ENCODE data around the gene SLC41A2.
"Not testable (repeated sequence)": the region's sequence is repeated elsewhere in the genome, so short reads cannot be mapped to it uniquely, and the experiment has no call there.

Gene SLC41A2, protein sequence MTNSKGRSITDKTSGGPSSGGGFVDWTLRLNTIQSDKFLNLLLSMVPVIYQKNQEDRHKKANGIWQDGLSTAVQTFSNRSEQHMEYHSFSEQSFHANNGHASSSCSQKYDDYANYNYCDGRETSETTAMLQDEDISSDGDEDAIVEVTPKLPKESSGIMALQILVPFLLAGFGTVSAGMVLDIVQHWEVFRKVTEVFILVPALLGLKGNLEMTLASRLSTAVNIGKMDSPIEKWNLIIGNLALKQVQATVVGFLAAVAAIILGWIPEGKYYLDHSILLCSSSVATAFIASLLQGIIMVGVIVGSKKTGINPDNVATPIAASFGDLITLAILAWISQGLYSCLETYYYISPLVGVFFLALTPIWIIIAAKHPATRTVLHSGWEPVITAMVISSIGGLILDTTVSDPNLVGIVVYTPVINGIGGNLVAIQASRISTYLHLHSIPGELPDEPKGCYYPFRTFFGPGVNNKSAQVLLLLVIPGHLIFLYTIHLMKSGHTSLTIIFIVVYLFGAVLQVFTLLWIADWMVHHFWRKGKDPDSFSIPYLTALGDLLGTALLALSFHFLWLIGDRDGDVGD

DNA sequence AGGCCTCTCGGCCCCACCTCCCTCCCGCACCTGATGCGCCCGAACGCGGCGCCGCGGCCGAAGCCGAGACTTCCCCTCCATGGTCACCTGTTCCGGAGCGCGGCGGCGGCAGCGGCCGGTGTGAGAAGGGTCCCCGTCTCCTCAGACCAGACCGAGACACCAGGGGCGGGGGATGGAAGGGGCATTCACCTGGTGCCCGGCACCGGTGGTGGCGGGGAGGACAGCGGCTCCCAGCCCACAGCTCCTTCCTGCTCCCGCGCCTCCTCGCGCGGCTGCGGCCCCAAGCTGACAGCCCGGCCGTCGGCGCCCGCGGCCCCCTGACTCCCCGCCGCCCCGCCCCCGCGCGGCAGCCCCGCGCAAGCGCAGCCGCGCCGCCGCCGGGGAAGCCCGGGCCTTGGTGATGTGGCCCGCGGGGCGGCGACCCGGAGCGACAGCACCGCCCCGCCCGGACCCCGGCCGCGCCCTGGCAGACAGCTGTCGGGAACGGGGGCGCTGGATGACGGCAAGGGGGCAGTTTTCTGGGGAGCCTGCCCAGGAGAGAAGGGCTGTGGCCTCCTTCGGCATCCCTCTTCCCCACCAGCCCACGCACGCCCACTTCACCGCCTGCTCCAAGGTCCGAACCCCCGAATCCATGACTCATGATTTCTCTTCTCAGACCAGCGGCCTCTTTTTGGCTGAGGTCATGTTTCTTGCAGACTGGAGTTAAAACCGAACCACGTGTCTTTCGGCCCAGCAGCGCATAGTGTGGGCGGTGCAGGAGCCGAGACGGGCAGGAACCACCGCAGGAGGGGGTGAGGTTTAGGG lies at the start of gene SLC41A2:
SLC41A2 (minus strand) TSS at position 290 of the 804 bp plus-strand sequence. CDS start 29,763 bp downstream, outside the sequence.
- H3K4me1 Mint-ChIP-seq (ENCODE audit: low read depth) = peaks cover 27% of the 10 kb centered on the region
- DNase-seq = peak; percentile 84
- H3K9me3 Mint-ChIP-seq = no peaks in the 10 kb centered on the region
- H3K4me3 Mint-ChIP-seq = peak within 1 kb of the TSS; percentile 83
- peaks cover 22% of the 10 kb centered on the region for H3K27me3 Mint-ChIP-seq
- peak within 1 kb of the TSS; percentile 94 for H3K27ac Mint-ChIP-seq
- peaks cover 2% of the 10 kb centered on the region for H3K36me3 Mint-ChIP-seq (ENCODE audit: low read depth)

DNA sequence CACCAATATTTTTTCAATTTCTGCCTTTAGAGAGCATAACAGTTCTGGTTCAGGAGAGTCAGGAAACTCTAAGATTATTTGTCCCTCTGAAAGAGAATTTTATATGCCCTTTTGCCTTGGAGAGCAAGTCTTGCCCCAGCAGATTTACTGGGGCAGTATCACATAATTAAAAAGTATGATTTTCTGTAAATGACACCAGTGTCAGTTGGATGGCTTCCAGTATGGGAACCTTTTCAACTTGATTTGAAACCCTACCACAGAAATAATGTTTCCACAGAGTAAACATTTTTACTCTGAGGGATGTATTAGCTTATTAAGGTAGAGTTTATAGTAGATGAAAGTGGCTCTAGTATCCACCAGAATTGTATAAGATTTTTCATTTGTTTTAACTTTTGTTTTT lies 43.4 kb upstream of the SLC41A2 start:
- Mint-ChIP-seq H3K4me3 (no peak overlapping the region), H3K9me3 (peaks cover 9% of the 10 kb centered on the region), H3K4me1 (ENCODE audit: low read depth) (peaks cover 12% of the 10 kb centered on the region), H3K36me3 (ENCODE audit: low read depth) (peaks cover 93% of the 10 kb centered on the region), H3K27ac (no peak overlapping the region), H3K27me3 (no peaks in the 10 kb centered on the region)
- no peak for DNase-seq

DNA sequence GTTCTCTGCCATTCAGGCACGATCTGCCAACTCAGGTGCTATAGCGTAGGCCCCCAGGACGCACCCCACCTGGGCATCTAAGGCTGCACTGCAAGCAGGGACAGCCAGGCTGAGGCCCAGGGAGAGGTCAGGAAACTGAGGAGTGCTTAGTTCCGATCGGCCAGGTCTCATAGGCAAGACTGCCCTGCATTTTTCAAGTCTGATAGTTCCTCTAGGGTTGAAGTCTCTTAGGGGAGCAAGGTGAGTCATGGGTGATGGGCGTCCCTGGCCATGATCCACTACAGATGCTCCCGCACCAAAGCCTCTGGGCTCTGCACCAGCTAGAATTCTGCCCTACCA lies 41.2 kb upstream of the SLC41A2 start:
- peaks cover 7% of the 10 kb centered on the region for H3K4me1 Mint-ChIP-seq (ENCODE audit: low read depth)
- no peak overlapping the region for H3K4me3 Mint-ChIP-seq
- no peaks in the 10 kb centered on the region for H3K27me3 Mint-ChIP-seq
- no peak for DNase-seq
- peaks cover 9% of the 10 kb centered on the region for H3K9me3 Mint-ChIP-seq
- no peak overlapping the region for H3K27ac Mint-ChIP-seq
- H3K36me3 Mint-ChIP-seq (ENCODE audit: low read depth) = peaks cover 96% of the 10 kb centered on the region

DNA sequence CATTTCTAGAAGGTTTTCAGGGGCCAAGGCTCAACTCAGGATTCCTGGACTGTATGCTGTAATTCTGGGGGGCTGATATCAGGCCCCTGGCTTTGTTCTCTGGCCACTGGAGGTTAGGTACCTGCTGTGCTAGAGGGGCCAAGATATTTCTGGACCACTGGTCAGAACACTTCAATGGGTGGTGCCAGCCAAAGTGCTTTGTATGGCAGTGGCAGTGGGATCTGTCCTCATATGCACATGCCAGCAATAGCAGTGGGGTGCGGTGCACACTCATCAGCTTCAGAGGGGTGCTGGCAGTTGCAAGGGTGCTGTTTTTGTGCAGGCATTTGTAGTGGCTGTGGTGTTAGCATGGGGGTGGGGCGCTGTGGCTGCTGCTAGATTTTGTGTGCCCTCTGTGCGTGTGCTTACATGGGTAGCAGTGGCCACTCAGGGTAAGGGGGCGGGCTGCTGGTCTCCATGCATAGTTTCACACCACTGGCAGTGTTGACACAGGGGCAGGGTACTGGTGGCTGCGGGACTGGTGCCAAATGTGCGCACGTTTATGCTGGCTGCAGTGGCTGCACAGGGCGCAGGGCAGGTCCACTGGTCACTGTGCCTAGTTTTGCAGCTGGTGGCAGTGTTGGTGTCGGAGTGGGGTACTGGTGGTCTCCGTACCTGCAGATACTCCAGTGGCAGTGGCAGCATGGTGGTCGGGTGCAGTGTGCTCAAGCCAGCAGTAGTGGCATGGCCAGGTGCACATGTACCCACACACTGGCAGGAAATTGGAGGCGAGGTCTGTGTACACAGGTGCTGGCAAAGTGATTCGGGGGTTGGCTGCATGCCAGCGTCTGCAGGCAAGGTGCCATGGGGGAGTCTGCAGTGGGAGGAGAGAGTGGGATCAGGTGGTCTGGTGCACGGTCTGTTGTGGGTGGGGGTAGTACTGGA lies 40.6 kb upstream of the SLC41A2 start:
- H3K36me3 Mint-ChIP-seq (ENCODE audit: low read depth) = peaks cover 96% of the 10 kb centered on the region
- DNase-seq = no peak
- H3K27ac Mint-ChIP-seq = no peak overlapping the region
- no peaks in the 10 kb centered on the region for H3K27me3 Mint-ChIP-seq
- peaks cover 9% of the 10 kb centered on the region for H3K9me3 Mint-ChIP-seq
- no peak overlapping the region for H3K4me3 Mint-ChIP-seq
- peaks cover 7% of the 10 kb centered on the region for H3K4me1 Mint-ChIP-seq (ENCODE audit: low read depth)

DNA sequence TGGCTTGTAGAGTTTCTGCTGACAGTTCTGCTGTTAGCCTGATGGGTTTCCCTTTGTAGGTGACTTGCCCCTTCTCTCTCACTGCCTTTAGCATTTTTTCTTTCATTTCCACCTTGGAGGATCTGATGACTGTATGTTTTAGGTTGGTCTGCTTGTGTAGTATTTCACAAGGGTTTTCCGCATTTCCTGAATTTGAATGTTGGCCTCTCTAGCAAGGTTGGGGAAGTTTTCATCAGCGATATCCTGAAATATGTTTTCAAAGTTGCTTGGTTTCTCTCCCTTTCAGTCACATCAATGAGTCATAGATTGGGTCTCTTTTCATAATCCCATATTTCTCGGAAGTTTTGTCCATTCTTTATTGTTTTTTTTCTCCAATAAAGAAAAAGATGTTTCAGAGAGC lies 39.5 kb upstream of the SLC41A2 start:
- H3K36me3 Mint-ChIP-seq (ENCODE audit: low read depth) = peaks cover 96% of the 10 kb centered on the region
- no peak overlapping the region for H3K4me3 Mint-ChIP-seq
- H3K27me3 Mint-ChIP-seq = no peaks in the 10 kb centered on the region
- peaks cover 9% of the 10 kb centered on the region for H3K9me3 Mint-ChIP-seq
- no peak for DNase-seq
- no peak overlapping the region for H3K27ac Mint-ChIP-seq
- peaks cover 7% of the 10 kb centered on the region for H3K4me1 Mint-ChIP-seq (ENCODE audit: low read depth)

DNA sequence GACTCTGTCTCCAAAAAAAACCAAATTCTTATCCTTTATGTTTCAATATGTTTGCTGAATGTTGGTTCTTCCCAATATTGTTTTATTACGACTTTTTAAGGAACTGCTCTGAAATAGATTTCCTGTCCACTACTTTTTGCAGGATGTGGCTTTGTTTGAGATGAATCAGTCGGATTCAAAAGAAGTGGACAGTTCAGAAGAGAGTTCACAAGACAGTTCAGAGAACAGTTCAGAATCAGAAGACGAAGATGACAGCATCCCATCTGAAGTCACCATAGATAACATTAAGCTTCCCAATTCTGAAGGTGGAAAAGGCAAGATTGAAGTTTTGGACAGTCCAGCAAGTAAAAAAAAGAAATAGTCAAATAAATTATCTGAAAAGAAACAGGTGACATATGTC lies 36.2 kb upstream of the SLC41A2 start:
- no peaks in the 10 kb centered on the region for H3K27me3 Mint-ChIP-seq
- no peak overlapping the region for H3K27ac Mint-ChIP-seq
- H3K36me3 Mint-ChIP-seq (ENCODE audit: low read depth) = peaks cover 96% of the 10 kb centered on the region
- H3K4me3 Mint-ChIP-seq = no peak overlapping the region
- peaks cover 36% of the 10 kb centered on the region for H3K4me1 Mint-ChIP-seq (ENCODE audit: low read depth)
- no peaks in the 10 kb centered on the region for H3K9me3 Mint-ChIP-seq
- DNase-seq = no peak

DNA sequence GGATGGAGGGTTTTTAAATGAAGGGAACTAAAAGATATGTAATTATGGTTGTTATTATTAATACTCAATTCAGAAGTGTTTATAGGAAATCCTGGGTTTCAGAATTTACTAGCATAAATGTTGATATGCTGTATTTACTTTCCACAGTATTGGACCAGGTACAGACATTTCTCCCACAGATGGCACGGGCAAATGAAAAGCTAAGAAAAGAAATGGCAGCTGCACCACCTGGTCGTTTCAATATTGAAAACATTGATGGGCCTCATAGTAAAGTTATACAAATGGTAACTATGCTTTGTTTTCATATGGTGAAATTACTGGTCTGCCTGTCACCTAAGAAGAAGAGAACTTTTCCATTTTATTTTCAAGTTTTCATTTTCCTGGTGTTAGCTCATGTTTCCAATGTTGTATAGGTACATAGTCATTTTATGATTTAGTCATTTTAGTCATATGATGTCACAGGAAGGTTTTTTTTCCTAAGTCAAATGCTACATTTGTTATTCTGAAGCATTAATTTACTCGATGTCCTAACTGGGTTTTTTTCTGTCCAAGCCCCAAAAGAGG lies 33.6 kb upstream of the SLC41A2 start:
- no peak overlapping the region for H3K4me3 Mint-ChIP-seq
- H3K4me1 Mint-ChIP-seq (ENCODE audit: low read depth) = peaks cover 52% of the 10 kb centered on the region
- H3K27me3 Mint-ChIP-seq = no peaks in the 10 kb centered on the region
- no peak for DNase-seq
- H3K9me3 Mint-ChIP-seq = no peaks in the 10 kb centered on the region
- H3K27ac Mint-ChIP-seq = peak overlapping the region; percentile 65
- H3K36me3 Mint-ChIP-seq (ENCODE audit: low read depth) = peaks cover 94% of the 10 kb centered on the region

DNA sequence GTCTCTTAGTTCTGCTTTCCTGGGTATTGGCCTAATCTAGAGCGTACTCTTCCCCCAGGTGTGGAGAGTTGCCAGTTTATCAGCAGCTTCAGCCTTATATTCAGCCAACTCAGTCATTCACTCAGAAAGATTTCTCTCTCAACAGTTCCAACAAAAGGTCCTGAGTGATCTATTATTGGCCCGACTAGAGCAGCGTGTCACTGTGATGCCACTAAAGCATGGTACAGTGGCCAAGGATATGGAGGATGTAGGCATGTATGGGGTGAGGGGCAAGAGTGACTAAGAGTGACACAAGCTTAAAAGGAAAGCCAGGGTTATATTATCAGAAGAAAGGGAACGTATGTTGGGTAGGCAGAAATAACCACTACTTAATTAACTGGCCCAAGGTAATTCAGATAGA lies 32.9 kb upstream of the SLC41A2 start:
- no peaks in the 10 kb centered on the region for H3K27me3 Mint-ChIP-seq
- peaks cover 53% of the 10 kb centered on the region for H3K4me1 Mint-ChIP-seq (ENCODE audit: low read depth)
- H3K36me3 Mint-ChIP-seq (ENCODE audit: low read depth) = peaks cover 91% of the 10 kb centered on the region
- no peak overlapping the region for H3K4me3 Mint-ChIP-seq
- H3K27ac Mint-ChIP-seq = peak overlapping the region; percentile 65
- DNase-seq = no peak
- H3K9me3 Mint-ChIP-seq = no peaks in the 10 kb centered on the region

DNA sequence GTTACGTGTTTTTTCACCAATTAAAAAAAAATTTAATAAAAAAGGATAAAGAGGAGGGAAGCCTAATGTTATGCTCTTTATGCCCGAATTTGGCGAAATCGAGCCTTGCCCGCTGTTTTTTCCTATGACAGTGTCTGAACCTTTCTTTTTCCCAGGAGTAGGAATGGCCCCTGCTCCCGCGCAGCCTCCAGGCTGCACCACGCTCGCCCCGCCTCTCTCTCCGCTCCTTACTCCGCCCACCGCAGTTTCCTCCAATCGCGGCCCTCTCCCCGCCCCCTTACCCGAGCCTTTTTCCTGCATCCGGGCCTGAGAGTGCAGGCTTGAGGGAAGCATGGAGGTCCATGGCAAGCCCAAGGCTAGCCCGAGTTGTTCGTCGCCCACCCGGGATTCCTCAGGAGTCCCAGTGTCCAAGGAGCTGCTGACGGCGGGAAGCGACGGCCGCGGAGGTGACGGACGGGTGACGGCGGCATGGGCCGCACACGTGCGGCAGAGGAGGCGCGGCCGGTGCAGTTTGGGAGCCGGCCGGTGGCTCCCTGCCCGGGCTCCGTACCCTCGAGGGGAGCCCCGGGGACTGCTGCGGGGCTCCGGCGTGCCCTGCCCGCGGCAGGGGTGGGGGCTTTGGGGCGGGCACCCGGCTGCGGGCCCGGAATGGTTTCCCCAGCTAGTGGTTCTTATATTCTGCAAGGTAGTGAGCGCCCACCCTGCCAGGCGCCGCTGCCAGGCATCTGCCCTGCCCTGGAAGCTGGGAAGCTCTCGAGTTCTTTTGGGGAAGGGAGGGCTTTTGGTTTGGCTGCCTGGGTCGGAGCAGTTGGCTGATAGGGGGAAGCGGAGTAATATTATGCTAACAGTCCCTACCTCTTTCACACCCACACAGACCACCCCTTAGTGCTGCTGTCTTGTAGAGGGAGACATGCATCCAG lies 28.2 kb upstream of the SLC41A2 start, which contains the start of gene NOPCHAP1:
NOPCHAP1 (plus strand) TSS at position 295 of the 920 bp plus-strand sequence; CDS start at position 332, 37 bp downstream.
- Mint-ChIP-seq H3K27ac (peak within 1 kb of the TSS; percentile 90), H3K27me3 (peaks cover 2% of the 10 kb centered on the region), H3K4me3 (peak within 1 kb of the TSS; percentile 88), H3K36me3 (ENCODE audit: low read depth) (peaks cover 44% of the 10 kb centered on the region), H3K9me3 (no peaks in the 10 kb centered on the region), H3K4me1 (ENCODE audit: low read depth) (peaks cover 51% of the 10 kb centered on the region)
- peak; percentile 91 for DNase-seq

DNA sequence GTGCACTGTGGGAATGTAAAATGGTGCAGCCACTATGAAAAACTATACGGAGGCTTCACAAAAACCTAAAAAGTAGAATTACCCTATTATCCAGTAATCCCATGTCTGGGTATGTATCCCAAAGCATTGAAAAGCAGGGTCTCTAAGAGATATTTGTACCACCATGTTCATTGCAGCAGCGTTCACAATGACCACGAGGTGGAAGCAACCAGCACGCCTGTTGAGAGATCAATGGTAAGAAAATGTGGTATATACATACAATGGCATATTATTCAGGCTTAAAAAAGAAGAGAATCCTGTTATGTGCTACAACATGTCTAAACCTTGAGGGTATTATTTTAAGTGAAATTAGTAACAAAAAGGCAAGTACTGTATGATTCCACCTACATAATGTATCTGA lies 27.1 kb upstream of the SLC41A2 start:
- peaks cover 40% of the 10 kb centered on the region for H3K4me1 Mint-ChIP-seq (ENCODE audit: low read depth)
- H3K27ac Mint-ChIP-seq = no peak overlapping the region
- peak overlapping the region; percentile 88 for H3K4me3 Mint-ChIP-seq
- peaks cover 34% of the 10 kb centered on the region for H3K36me3 Mint-ChIP-seq (ENCODE audit: low read depth)
- H3K9me3 Mint-ChIP-seq = no peaks in the 10 kb centered on the region
- no peak for DNase-seq
- peaks cover 2% of the 10 kb centered on the region for H3K27me3 Mint-ChIP-seq

DNA sequence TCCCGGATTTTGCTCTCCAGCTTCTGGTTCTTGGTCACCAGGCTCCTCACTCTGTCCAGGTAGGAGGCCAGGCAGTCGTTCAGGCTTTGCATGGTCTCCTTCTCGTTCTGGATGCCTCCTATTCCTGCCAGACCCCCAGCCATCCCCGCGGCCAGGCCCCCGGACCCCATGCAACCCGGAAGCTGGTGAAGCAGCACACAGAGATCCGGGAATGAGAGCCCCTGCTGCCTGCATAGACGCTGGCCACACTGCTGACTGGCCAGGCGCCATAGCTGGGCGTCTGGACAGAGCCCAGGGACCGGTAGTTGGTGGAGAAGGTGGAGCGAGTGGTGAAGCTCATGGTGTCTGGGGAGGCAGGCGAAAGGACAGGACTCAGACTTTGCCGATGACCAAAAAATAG lies 19.6 kb upstream of the SLC41A2 start:
- not testable (repeated sequence) for H3K4me1 Mint-ChIP-seq (ENCODE audit: low read depth); H3K9me3 Mint-ChIP-seq; H3K36me3 Mint-ChIP-seq (ENCODE audit: low read depth); H3K27ac Mint-ChIP-seq; H3K4me3 Mint-ChIP-seq; H3K27me3 Mint-ChIP-seq; DNase-seq

DNA sequence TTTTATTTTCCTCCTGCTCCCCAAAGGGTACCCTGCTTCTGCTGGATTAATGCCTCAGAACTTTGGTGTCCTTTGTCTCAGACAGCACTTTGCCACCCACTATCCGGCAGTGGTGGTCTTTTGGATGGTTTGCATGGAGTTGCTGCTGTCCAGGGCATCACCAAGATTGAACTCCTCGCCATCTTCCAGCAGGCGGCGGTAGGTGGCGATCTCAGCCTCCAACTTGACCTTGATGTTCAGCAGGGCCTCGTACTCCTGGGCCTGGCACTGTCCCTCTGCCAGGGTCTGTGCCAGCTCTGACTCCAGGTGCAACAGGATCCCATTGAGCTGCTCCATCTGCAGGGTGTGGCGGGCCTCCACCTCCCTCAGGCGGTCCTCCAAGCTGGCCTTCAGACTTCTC lies 18.6 kb upstream of the SLC41A2 start:
- Mint-ChIP-seq H3K36me3 (ENCODE audit: low read depth) (no peaks in the 10 kb centered on the region), H3K4me1 (ENCODE audit: low read depth) (peaks cover 3% of the 10 kb centered on the region), H3K4me3 (no peak overlapping the region)

More for the DNA sequence above, 18.6 kb upstream of the SLC41A2 start:
- Mint-ChIP-seq H3K27ac (no peak overlapping the region), H3K9me3 (no peaks in the 10 kb centered on the region), H3K27me3 (no peaks in the 10 kb centered on the region)
- no peak for DNase-seq

Data from activated T-cell treated with anti-CD3 and anti-CD28 coated beads, Interleukin-2, amount 50 U/mL, for 24 hours (primary cell).